Stimulated activated CD4-positive, alpha-beta T cell treated with anti-CD3 and anti-CD28 coated beads, Interleukin-1b, Interleukin-23, amount 100 ng/mL, for 48 hours (primary cell): ENCODE results near the gene LARP4B.
A peak's percentile ranks its signal among the peaks of the same experiment; 100 is the strongest.
"Not testable (repeated sequence)": the region's sequence is repeated elsewhere in the genome, so short reads cannot be mapped to it uniquely, and the experiment has no call there.

ENCODE experiments used
- DNase-seq: peaks from one replicate; pipeline ENCODE4 v3.0.0-alpha.2; 2020

LARP4B gene

DNA sequence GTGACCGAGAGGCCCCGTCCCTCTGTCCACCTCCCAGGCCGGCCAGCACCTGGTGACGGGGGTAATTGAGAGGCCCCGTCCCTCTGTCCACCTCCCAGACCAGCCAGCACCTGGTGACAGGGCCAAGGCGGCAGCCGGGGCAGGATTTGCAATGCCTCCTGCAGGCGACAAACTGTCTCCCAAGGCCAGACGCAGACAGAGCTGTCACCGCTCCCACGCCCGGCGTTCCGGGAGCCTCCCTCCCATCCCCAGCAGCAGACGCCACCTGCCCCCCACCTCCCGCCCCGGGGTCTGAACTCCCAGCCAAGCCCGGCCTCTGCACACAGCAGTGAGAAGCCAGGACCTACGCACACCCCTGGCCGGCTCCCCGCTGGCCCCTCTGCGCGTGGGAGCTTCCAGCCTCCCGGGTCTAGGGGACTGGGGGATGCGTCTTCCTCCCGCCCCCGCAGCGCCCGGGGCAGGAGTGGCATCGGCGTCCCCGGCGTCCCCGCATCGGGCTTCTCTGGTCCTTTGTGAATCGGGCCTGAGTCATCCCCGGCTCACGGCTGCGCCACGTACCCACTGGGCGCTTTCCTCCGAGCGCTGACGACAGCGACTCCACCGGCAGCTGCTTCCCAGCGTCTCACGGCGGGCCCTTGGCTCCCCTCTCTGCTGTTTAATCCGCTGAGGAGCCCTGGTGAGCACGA lies 147.0 kb downstream of the LARP4B start:
- peak; percentile 80 for DNase-seq

DNA sequence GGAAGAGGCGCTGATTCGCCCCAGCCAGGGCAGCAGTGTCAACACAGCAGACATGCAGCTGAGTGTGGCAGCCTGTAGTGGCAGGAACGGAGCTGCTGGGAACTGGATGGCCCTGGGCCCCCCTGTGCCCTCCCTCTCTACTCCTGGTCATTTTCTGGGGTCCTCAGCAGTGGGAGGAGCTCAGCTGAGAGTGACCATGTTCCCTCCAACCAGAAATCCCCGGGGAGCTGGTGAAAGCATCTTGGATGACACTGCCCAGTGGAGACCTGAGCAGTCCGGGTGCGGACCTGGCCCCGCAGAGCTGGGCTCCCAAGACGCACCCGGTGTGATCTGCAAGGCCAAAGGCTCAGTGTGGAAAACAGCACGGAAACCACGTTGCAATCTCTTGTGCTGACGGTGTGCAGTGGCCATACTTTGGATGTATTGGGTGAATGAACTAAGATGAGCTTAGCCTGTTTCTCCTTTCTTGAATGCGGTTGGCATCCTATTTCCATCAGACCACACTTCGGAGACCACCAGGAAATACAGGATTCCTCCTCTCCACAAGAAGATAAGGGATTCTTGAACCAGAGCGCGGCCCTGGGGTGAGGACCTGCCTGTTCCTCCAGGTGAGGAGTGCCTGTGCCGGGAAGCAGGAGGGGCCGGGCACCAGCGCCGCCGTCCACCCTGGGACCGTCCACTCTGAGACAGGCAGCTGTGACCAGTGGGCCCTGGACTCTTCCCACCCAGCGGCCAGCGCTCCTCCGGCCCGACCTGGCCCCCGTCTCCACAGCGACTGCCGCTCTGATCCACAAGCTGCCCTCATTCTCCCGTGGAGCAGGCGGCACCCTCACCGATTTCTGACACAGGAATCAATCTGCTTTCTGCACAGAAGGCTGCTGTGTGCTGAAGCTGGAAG lies 148.5 kb downstream of the LARP4B start:
- DNase-seq, result no peak

DNA sequence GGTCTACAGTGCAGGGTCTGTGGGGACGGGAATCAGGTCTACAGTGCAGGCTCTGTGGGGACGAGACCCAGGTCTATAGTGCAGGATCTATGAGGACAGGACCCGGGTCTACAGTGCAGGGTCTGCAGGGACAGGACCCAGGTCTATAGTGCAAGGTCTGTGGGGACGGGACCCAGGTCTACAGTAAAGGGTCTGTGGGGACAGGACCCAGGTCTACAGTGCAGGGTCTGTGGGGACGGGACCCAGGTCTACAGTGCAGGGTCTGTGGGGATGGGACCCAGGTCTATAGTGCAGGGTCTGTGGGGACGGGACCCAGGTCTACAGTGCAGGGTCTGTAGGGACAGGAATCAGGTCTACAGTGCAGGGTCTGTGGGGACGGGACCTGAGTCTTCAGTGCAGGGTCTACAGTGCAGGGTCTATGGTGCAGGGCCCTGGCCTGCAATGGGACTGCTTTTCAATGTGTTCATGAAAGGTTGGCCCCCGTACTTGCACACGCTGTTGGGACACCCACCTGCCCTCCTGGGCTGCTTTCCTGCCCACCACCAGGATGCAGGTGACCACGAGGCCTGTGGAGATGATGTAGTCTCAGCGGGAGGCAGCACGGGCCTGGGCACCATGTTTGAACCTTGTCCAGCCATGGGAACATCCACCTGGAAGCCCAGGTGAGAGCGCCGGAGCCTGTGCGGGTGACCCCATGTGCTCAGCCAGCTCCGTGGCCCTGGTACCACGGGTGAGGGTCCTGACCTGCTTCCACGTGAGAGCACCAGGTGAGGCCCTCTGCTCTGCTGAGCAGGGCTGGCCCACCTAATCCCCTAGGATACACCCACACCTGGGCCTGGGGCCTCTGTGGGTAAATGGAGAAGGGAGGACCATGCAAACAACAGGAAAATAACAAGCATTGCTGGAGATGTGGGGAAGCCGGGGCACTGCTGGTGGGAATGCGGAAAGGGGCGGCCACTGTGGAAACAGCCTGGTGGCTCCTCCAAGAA lies 150.7 kb downstream of the LARP4B start:
- no peak for DNase-seq

DNA sequence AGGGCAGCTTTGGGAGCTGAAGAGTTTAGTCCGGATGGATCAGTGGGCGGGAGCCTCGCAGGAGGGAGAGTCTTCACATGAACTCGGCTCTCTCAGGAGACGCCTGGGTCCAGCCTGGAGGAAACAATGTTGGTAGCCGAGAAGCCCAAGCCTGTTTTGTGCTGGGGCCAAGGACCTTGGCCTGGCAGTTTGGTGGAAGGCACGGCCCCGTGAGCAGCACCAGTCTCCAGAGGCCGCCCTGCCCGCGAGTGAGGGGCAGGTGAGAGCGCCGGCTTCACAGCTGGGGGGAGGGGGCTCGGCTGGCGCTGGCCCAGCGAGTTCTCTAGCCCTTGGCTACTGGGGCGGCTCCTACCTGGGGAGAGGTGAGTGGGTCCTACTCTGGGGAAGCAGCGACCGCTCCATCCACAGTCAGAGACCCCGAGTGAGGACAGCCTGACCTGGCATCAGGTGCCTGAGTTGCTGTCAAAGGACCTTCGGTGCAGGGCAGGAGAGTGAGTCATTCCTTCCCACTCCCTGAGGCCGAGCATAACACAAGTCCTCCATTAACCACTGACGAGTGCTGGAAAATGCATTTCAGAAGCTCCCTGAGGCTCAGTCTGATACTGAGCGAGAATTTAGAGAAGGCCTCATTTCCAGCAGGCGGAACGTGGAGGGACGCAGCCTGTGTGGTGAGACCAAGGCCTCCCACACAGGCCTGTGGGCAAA lies 152.7 kb downstream of the LARP4B start:
- DNase-seq, result no peak

DNA sequence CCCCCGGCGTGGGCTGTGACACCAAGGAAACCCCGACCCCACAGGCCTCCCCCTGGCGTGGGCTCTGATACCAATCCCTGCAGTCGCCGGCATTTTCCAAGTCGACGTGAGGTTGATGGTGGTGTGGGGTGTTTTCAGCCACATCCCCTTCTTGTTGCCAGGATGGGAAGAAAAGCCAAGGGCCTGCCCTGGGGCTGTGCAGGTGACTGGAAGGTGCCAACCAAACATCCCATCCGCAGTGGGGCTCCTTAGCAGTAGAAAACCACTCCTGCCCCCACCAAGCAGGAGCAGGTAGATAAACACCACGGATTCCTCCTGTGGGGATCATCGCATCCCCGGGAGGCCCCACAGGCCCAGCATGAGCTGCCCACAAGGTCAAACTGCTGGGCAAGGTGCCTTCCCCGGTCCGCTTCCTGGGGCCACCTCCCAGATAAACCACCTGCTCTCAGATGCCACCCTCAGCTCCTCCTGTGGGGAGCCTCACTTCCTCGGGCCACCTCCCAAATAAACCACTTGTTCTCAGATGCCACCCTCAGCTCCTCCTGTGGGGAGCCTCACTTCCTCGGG lies 153.5 kb downstream of the LARP4B start:
- DNase-seq, result no peak

DNA sequence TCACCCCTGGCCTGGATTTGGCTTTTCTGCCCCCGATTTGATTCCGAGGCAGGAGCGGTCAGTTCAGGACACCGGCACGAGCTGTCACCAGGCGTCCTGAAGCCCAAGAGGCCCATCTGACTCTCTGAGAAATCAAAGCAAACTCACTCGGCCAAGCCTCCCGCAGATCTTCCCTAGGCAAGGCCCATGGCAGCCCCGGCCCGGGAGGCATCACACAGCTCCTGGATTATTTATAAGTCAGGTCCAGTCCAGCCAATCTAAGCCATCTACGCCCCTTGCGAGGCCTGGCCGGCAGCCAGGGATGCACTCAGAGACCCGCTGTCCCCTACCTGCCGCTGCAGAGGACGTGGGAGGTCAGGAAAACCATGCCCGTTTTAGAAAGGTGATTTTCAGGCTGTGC lies 154.7 kb downstream of the LARP4B start:
- DNase-seq, result no peak

DNA sequence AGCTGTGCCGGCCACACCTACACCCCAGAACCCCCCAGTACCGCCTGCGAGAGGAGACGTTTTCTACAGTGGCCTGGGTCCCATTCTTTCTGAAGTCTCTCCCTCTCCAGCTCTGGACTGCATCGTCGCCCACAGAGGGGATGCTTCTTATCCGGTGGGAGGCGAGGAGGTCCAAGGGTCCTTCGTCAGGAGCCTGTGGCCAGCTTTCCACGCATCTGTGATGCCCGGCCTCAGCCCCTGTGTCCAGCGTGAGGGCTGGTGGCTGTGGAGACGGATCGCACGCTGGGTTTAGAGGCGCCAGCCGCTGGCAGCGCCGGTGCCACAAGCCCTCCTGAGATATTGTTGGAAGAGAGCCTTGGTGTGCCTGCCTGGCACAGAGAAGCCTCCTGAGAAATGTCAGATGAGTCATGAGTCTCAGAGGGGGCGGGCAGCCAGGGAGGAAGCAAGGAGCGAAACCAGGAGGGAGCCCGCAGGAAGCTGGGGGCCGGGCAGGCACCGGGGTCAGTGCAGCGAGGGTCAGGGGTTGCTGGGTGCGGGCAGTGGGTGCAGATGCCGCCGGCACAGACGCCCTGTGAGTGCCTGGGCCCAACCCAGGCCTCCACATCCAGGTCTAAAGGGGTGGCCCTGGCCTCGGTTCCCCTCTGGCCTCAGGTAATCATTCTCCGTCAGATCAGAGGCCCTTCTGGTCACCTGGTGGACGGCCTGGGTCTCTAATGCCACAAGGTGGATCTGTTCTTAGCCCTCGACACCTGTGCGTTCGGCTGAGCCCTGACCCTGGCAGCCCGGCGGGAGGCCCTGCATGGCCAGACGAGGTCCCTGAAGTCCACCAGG lies 156.0 kb downstream of the LARP4B start:
- no peak for DNase-seq

DNA sequence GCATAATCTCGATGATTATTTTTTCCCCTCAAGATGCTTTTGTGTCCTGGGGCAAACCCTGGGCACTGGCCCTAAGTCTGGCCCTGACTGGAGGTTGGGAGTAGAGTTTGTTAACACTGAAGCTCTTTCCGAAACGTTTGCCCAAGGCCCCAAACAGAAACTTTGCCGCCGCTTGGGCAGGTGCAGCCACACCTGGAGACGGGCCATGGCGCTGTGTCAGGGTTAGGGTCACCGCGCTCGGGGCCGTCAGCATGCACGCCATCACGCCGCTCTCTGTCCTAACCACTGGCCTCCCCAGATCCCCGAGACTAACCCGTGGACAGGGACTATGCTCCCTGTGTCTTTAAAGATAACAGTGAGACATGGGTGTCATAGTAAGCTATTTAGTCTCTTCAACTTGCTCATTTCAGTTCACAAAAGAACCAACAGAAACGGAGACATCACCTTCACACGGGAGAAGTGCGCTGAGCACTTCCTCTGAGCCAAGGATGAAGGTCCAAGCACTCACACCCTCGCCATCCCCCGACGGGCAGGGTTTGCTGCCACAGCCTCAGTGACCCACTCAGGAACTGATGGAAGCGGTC lies 156.8 kb downstream of the LARP4B start:
- no peak for DNase-seq

DNA sequence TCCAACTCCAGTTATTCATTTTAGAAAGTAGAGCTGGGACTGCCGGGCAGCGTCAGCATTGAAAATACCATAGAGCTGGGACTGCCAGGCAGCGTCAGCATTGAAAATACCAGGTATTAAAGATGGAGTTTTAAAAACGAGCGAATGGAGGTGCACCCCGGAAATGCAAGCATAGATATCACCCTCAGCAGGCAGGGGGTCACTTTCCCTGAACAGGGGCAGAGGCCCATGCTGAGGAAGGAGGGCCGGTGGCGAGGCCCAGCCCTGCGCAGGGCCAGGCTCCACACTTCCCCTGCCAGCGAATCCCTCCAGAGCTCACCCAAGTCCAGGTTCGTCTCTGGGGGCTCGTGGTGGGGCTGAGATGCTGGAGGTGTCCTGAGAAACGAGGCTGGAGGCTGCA lies 157.3 kb downstream of the LARP4B start:
- DNase-seq, result no peak

DNA sequence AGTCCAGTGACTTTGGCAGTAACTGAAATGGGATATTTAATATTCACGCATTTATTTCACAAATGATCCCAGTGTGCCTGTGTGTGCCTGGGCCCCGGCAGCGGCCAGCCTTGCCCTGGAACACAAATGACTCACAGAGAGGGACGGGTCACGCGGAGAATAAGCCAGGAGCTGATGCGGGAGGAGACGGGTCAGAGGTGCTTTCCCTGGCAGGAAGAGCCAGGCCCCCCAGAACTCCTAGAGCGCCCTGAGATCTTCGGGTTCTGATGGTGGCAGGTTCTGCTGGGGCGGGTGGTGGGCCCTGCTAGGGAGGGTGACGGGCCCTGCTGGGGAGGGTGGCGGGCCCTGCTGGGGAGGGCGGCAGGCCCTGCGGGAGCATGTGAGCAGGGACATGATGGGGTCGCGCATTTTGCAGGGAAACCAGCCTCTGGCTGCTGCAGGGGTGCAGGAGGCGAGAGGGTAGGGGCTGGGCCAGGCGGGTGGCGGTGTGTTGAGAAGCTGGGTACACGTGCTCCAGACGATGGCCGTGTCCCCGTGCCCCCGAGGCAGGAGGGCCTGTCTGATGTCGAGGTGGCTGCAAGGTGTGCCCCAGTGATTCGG lies 157.8 kb downstream of the LARP4B start:
- DNase-seq, result no peak

DNA sequence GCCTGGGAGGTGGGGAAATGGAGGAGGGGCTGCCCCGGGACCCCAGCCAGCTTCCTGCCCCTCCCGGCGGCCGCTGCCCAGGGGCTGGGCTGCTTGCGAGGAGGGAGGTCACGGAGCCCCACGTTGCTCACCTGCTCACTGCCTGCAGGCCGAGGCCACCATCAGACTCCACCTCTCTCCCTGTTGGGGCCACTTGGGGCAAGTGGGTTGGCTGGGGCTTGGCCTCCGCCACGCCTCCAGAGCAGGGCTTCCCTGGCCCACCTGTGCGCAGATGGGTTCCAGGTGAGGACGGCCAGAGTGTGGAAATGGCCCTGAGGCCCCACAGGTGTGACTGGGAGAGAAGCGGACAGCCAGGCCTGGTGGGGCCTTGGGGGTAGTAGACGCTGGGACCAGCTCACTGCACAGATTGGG lies 159.3 kb downstream of the LARP4B start:
- no peak for DNase-seq

DNA sequence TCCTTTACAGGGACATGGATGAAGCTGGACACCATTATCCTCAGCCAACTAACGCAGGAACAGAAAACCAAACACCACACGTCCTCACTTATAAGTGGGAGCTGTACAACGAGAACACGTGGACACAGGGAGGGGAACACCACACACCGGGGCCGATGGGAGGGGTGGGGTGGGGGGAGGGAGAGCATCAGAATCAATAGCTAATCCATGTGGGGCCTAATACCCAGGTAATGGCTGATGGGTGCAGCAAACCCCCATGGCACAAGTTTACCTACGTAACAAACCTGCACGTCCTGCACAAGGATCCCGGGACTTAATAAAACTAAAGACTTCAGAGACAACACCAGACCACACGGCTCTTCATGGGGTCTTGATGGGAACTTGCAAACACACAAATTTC lies 159.9 kb downstream of the LARP4B start:
- DNase-seq, result no peak

DNA sequence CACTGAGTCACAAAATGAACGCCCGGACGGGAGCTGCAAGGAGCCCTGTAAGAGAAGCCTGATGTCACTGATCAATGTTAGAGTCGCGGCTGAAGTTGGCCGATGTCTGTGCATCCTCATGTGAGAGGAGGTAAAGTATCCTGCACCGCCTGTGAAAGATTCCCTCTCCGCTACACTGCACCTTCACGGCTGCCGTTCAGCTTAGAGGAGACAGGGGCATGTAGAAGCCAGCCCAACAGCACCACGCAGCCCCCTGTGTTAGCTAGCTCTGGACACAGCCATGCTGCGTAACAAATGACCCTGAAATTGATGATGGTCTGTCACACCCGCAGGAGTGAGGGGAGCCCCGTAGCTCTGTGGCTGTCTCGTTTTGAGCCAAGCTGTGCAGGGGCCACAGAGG lies 160.5 kb downstream of the LARP4B start:
- DNase-seq, result no peak

DNA sequence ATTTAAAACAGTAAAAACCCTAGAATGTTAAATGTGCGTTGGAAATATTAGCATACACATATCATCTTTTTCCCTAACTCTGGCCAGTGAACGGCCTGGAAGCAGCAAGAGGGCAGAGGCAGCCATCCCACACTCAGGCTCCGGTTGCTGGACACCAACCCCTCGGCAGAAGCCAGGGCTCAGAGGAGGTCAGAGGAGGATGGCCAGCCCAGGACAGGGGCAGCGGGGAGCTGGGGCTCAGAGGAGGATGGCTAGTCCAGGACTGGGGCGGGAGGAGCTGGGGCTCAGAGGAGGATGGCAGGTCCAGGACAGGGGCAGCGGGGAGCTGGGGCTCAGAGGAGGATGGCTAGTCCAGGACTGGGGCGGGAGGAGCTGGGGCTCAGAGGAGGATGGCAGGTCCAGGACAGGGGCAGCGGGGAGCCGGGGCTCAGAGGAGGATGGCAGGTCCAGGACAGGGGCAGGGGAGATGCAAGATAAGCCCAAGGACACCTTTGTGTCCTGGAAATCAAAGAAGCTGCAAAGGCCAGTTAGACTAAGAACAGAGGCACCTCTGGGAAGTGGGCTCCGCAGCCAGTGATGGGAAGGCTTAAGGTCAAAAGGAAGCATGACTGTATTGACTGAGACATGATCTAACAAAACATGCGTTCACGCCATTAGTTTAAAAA lies 161.3 kb downstream of the LARP4B start:
- not testable (repeated sequence) for DNase-seq

DNA sequence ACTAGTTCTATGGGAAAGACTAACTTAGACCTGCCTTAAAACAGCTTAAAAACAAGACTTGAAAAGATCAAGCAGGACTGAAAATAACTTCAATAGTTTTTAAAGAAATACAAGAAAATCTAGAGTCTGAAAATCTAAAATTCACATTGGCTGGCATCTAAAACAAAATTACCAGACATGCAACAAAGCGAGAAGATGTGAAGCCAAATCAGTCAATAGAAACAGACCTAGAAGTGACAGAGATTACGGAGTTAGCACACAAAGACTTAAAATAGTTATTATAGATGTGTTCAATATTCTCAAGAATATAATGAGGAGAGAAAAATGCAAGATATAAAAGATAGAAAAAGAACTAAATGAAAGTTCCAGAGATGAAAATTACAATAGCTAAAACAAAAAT lies 163.7 kb downstream of the LARP4B start:
- DNase-seq, result no peak

DNA sequence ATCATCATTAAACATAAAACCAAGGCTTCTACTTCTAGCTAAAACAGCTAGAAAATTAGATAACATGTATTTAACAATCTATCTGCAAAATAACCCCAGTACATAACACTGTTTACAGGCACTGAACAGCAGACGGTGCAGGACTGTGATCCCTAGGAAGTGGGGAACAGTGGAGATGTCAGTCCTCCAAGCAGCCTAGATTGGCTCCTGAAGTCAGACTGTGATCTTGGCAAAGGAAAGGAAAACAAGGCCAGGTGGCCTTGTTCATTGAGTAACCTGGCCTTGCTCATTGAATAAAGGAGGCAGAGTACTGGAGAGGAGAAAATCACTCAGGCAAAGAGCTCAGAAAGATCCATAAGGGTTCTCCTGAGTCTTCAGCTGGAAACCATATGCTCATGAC lies 164.3 kb downstream of the LARP4B start:
- no peak for DNase-seq

DNA sequence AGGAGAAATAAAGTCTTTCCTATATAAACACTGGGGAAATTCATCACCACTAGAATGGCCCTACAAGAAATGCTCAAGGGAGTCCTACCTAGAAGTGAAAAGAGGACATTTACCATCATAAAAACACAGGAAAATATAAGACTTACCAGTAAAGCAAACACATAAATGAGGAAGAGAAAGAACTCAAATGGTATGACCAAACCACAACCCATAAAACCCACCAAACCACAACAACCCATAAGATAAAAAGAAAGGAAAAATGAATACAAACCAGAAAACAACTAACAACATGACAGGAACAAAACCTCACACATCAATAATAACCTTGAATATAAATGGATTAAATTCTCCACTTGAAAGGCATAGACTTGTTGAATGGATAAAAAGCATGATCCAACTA lies 170.1 kb downstream of the LARP4B start:
- DNase-seq, result no peak

DNA sequence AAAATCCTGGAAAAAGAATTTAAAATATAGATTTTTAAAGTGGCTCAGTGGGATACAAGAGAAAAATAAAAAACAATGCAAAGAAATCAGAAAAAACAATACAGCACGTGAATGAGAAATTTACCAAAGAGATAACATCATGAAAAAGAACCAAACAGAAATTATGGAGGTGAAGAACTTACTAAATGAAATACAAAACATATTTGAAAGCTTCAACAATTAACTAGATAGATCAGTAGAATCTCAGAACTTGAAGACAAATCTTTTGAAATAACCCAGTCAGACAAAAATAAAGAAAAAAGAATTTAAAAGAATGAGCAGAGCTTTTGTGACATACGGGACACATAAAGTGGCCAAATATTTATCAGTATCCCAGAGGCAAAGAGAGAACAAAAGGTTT lies 170.9 kb downstream of the LARP4B start:
- DNase-seq, result no peak

DNA sequence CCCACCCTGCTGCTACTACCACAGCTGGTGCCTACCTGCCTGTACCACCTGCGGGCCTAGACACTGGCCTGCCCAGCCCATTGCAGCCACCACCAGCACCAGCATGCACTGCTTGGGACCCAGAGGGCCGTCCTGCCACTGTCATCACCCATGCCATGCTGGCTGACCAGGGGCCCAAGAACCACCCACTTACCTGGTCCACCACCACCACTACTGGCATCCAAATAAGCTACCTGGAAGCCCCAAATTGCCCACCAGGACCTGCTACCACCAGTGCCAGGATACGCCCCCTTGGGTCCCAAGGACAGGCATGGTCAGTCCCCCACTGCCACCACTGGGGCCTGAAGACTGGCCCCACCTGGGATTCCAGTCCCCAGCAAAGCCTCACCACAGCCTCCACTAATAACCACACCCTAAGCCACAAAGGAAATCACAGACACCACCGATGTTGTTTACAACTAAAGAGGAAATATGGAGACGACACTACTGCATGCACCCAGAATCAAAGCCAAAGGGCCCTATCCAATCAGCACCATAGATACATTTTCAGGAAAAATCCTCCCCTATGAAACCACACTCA lies 171.5 kb downstream of the LARP4B start:
- no peak for DNase-seq
